HG02610 (cell line): Measurements from ENCODE around the gene RASGRP3.

Experiments
- ATAC-seq: cut with Tn5 transposase; IDR thresholded peaks from one replicate; pipeline ENCODE4 v1.9.1; 2021; ENCODE audit warnings: mild to moderate bottlenecking, moderate library complexity; ENCODE audit not compliant: unreplicated experiment

RASGRP3 gene

GRCh38 chr2:33607905-33608304, 131.5 kb downstream of the RASGRP3 start:
- no peak for ATAC-seq

- no peak for ATAC-seq
Measured at GRCh38 chr2:33614190-33614589, 137.7 kb downstream of the RASGRP3 start.
